ENCODE results near the gene SMARCD3. TPM values are rescaled to one million over a fixed set of nuclear protein-coding genes. Genes with fewer than 3 reads are reported as not detected.
A peak's percentile ranks its signal among the peaks of the same experiment; 100 is the strongest.

The SMARCD3 gene
- total RNA-seq, 1 donor from 2014 or later = 0.85 TPM

DNA sequence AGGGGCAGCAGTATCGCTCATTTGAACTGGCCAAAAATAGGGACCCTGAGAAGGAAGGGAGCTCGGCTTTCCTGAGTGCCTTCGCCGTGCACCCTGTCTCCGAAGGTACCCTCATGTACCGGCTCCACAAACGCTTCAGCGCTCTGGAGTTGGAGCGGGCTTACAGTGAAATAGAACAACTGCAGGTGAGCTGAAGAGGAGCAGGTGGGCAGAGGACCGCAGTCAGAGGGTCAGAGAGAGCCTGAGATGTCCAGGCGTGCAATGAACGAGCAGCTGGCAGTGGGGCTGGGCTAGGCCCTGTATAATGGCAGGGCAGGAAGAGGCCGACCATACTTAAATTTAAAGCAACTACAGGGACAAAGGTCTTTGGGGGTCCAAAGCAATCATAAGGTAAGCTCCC is 12.1 kb downstream of the SMARCD3 start:
- DNase-seq = no peak

- no peak for DNase-seq
Observed at GRCh38 chr7:151235091-151235787, 13.3 kb downstream of the SMARCD3 start.

DNA sequence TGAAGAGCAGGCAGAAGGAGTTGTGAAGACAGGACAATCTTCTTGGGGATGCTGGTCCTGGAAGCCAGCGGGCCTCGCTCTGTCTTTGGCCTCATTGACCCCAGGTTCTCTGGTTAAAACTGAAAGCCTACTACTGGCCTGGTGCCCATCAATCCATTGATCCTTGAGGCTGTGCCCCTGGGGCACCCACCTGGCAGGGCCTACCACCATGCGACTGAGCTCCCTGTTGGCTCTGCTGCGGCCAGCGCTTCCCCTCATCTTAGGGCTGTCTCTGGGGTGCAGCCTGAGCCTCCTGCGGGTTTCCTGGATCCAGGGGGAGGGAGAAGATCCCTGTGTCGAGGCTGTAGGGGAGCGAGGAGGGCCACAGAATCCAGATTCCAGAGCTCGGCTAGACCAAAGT is 14.7 kb downstream of the SMARCD3 start:
- no peak for DNase-seq

DNA sequence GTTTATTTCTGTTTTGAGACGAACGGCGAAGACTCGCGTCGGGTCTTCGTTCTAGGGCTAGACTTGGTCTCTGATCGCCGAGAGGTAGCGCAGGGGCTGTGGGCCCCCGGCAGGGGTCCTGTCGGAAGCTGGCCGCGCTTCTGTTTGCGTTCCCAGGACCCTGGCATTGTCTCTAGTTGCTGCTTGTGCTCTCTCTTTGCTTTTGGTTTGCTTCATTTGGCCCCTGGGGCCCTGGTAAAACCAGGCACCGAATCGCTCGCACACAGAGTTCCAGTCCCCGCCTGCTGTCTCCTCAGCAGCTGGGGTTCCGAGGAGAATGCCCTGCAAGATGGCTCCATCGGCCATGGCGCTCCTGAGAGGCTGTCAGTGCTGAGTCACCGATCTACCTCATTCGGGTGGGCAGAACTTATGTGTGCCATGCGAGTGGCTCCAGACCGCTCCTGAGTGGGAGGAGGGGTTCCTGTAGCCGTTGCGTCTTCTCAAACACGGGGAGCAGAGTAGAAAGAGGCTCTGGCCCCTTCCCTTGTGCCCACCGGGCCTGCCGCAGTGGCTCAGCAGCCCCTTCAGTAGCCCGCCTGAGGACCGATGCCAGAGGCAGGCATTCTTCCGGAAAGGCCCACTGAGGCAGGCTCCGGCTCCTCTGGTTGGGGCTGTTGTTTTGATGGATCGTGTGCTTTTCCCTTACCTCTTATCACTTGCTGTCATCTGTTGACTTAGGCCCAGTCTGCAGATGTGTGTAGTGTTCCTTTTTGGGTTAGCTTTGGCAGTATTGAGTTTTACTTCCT is 15.4 kb downstream of the SMARCD3 start:
- peak; percentile 92 for DNase-seq

DNA sequence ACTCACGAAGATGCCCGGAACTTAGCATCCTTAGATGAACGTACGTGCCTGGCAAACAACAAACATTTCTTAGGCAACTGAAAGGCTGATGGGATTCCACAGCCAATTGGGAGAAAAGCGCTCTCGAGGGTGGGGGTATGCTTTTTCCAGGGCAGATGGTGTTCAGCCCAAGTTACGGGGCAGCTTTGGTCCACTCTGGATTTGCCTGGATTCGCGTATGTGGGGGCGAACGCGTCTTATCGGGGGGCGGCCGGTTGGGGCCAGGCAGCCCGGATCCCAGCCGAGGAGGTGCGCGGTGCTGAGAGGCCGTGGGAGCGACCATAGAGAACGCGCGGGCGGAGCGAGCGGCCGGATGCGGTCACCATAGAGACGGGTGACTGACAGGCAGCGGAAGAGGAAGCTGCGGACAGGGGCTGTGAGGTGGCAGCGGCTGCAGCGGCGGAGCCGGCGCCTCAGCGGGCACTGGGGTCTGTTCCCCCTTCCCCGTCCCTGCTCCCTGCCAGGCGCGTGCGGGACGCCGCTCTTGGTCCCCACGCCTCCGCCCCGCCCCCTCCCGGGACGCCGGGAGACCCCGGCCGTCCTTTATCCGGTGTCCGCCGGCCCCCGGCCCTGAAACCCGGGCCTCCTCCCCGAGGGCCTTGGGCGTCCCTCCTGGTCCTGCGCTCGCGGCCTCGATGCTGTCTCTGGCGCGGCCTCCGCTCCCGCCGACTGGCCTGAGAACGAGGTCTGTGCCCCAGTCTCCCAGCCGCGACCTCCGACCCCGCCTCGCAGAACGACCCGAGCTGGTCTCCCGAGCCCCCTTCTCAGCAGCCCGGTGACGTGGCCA is 16.2 kb downstream of the SMARCD3 start, which contains the start of gene CHPF2:
TSS of gene CHPF2 (plus strand) at position 393 of the 826 bp plus-strand sequence. CDS start 1,529 bp downstream, outside the sequence.
- DNase-seq = peak; percentile 92

DNA sequence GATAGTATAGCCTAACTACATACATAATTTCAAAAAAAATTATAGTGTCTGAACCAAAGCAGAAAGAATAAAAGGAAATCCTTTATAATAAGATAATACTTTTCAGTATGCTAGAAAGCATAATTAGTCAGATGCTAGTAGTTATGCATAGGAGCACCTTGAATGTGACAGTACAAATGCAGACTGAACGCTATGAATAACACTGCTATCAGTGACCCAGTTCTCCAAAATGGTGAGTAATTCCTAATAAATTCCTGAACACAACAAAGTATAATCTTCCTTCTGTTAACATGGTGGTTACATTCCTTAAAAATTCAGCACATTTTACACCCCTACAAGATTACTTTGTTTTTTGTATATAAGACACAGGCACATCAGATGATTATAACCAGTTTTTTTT is 17.4 kb downstream of the SMARCD3 start:
- no peak for DNase-seq

GRCh38 chr7:151229249-151229648 is 19.2 kb downstream of the SMARCD3 start:
- DNase-seq = no peak

DNA sequence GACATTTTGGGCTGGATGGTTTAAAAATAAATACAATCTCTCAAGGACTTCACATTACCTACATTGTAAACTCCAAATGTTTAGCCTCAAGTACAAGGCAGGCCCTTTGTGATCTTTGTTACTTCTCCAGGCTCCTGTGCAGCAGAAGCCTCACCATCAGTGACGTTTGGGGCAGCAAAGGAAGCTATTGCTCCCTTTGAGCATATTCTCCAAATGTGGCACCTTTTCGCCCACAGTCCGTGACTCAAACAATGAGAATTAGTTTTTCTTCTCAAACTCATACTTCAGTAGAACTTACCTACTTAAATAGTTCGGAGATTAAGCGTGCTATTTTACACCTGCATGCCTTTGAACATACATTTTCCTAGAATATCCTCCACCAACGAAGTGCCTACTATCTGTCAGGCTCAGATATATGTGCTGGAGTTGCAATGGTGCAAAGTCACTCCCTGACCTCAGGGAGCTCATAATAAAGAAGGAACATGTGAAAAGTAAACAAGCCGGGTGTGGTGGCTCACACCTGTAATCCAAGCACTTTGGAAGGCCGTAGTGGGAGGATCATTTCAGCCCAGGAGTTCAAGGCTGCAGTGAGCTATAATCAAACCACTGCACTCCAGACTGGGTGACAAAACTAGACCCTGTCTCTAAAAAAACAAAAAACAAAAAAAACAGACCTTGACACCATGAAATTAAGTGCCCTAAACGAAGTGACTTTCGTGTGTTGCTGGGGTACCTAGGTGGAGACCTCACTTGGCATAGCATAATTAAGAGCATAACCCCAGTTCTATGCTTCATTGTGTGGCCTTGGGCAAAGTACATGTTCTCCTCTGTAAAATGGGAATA is 20.2 kb downstream of the SMARCD3 start:
- no peak for DNase-seq

GRCh38 chr7:151226875-151227782 is 21.4 kb downstream of the SMARCD3 start, which contains the start of gene ABCF2:
TSS of gene ABCF2 (minus strand) at chr7:151227205. CDS start at chr7:151226458, 747 bp downstream.
- peak; percentile 99 for DNase-seq

GRCh38 chr7:151226560-151226874 is 22.0 kb downstream of the SMARCD3 start:
- no peak for DNase-seq

DNA sequence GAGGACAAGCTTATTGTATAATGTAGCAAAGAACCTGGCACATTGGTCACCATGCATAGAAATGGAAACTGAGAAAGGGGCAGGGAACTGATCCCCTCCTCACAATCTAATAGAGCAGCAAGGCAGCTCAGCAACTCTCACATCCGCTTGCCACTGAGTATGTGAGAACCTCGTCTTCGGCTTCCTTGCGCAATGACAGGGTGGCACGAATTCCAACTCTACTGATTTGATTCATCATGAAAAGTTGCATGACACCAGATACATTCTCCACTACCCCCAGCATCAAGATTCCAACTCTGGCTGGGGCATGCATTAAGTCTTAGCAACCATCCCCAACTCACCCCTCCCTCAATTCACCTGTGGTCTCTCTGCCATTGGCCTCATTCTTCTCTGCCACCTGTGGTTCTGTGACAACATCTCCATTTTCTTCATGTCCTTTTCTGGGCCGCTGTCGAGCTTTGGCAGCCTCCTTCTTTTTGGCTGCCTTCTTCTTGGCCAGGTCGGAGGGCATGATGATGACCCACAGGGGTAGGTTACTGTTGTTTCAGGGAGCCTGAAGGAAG is 22.5 kb downstream of the SMARCD3 start:
- no peak for DNase-seq

DNA sequence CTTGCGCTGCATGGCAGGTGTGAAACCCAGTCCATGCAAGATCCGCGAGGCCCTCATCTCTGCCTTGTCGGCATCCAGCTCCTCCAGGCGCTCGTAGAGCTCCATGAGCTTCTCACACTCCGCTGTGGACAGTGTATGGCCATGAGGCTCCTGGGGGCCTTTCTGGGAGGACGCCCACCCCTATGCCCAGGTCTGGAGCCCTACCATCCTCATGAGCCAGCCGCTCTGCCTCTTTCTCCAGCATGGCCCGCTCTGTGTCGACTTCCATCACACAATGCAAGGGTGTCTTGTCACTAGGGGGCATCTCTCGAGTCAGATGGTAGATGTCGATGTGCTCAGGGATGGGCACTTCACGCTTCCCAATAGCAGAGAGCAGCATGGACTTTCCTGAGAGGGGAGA is 24.8 kb downstream of the SMARCD3 start:
- DNase-seq = no peak

DNA sequence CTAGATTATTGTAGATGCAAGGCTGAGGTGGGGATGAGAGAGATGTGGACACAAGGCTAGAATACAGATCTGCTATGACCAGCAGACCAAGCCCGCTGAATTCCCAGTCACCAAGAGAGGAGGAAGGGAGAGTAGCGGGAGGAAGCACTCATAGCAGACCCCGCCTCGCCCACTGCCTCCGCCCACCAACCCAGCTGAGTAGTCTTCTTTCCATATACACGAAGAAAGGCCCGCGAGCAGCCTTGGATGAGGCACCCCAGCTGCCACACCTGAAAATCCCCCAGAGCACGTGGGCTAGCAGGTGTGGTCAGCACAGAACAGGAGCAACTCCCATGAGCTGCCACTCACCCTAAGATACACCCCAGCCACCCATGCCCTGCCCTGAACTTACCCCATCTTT is 30.3 kb downstream of the SMARCD3 start:
- DNase-seq = no peak

- no peak for DNase-seq
Observed at GRCh38 chr7:151215396-151215795, 33.1 kb downstream of the SMARCD3 start.

GRCh38 chr7:151213826-151214225 is 34.7 kb downstream of the SMARCD3 start:
- DNase-seq = no peak

DNA sequence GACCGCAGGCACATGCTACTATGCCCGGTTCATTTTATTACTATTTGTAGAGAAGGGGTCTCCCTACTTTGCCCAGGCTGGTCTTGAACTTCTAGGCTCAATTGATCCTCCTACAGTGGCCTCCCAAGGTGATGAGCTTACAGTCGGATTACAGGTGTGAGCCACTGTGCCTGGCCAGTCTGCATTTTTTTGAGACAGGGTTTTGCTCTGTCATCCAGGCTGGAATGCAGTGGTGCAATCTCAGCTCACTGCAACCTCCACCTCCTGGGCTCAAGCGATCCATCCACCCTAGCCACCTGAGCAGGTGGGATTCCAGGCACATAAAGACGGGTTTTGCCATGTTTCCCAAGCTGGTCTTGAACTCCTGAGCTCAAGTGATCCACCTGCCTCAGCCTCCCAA is 35.9 kb downstream of the SMARCD3 start:
- DNase-seq = no peak

DNA sequence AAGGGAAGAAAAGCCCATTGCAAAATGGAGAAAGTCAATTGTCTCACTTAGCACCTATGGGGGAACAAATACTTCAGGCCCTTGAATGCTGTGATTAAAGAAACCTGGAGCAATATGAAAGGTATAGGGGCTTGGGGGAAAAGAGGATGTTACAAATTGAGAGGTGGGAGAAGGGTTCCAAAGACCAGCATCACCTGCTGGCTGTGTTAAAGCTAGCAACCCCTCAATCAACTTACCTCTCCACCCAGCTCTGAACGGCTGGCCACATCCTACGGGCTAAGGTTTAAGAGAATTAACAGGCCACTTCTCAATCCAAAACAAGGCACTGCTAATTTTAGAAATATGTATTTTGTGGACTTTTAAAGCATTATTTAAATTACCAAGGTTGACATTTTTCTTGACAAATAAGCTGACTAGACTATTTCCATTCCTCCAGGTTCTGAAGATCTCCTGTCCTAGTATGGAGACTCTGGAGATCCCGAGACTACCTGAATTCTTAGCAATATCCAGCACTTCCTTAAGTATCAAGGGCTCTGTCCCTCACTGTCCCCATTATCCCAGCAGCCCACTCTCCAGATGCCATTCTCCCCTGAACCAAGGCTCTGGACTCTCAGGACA is 37.2 kb downstream of the SMARCD3 start:
- DNase-seq = no peak

- no peak for DNase-seq
Observed at GRCh38 chr7:151210087-151210854, 38.2 kb downstream of the SMARCD3 start, which contains the start of gene H2BK1. TSS of gene H2BK1 (minus strand) at chr7:151210488. CDS start at chr7:151210318, 170 bp downstream.

DNA sequence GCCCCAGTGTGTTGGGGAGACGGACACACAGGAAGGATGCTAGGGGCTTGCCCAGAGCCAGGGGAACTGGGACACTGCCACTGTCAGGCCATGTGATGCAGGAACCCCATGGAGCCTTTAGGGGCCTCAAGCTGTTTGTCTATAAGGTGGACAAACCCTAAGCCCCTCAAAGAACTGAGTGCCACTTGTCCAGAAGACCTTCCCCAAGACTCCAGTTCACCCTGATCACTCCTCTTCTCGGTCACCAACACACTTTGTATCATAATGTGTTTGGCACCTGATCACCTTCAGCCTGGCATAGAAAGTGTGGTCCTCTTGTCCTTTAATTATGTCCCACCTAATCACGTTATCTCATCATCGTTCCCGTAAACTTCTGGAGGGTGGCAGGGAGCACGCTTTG is 38.9 kb downstream of the SMARCD3 start:
- no peak for DNase-seq

All from dermis blood vessel endothelial cell (primary cell).